Psoas muscle (tissue), 8 donors: ENCODE data around the gene FGD2. TPM values are rescaled to one million over a fixed set of nuclear protein-coding genes. Genes with fewer than 3 reads are reported as not detected.
"Not testable (repeated sequence)": the region's sequence is repeated elsewhere in the genome, so short reads cannot be mapped to it uniquely, and the experiment has no call there.

Experiments
- ATAC-seq, 4 donors: fragments of 200-7000 bp; cut with Tn5 transposase; one replicate each; pipeline ENCODE4 v1.9.1; 2020; ENCODE audit warnings: moderate library complexity in 3 of 4, mild to moderate bottlenecking in 2 of 4
- DNase-seq, 2 donors: peaks; one replicate each; pipeline ENCODE4 v3.0.0-alpha.2; 2020
- H3K27ac ChIP-seq: fragments of 200-600 bp; one replicate; pipeline ENCODE4 v1.8.0; 2022
- H3K27me3 ChIP-seq, 3 donors: fragments of 200-600 bp in 1 of 3; one replicate each; pipeline versions ENCODE4 v1.6.1 to v1.8.0; 2013 to 2022; ENCODE audit warnings: low read length in 2 of 3, mild to moderate bottlenecking in 2 of 3, moderate library complexity in 1 of 3; ENCODE audit not compliant: insufficient read depth in 3 of 3
- H3K36me3 ChIP-seq, 2 donors: fragments of 200-600 bp in 1 of 2; one replicate each; pipeline versions ENCODE4 v1.6.1 to v1.8.0; 2013 to 2022; ENCODE audit warnings: low read depth in 1 of 2, mild to moderate bottlenecking in 1 of 2, moderate library complexity in 1 of 2; ENCODE audit not compliant: insufficient read depth in 1 of 2
- H3K4me1 ChIP-seq: fragments of 200-600 bp; one replicate; pipeline ENCODE4 v1.8.0; 2022
- H3K4me3 ChIP-seq: fragments of 200-600 bp; one replicate; pipeline ENCODE4 v1.8.0; 2022; ENCODE audit warnings: mild to moderate bottlenecking
- H3K9me3 ChIP-seq: fragments of 200-600 bp; one replicate; pipeline ENCODE4 v1.8.0; 2022
- CTCF ChIP-seq: fragments of 200-600 bp; IDR thresholded peaks from one replicate; pipeline ENCODE4 v1.8.0; 2022; ENCODE audit warnings: antibody characterized with exemption
- WGBS, 3 donors: extraction: QIAGEN DNeasy Blood & Tissue Kit; methylation state at CpG; one replicate each; pipeline versions ENCODE4 v1.1.6 to v1.1.7; 2013; 5-methylcytosine and 5-hydroxymethylcytosine counted together
- intact Hi-C, 2 donors: fragments of 100-400 bp; cut with DNase I; formaldehyde crosslinking; loops; one replicate each; pipeline versions ENCODE4 v1.11.0 to v1.14.2; 2022
- polyA plus RNA-seq, 3 donors: library from polyadenylated mRNA; stranded (reverse); fragments of 200-250 nt; gene quantifications; one replicate each; pipeline ENCODE4 v1.2.3, GENCODE V29; 2013
- total RNA-seq, 4 donors: library from RNA; stranded (reverse); fragmentation: NEBNext Ultra II Directional in 2 of 4; extraction: Animal tissue kit (Norgen Biotek cat#: 25700) in 2 of 4; gene quantifications; one replicate each; pipeline versions ENCODE4 v1.2.1 to v1.2.4, GENCODE V29; 2021 to 2023
- donor health status: healthy with polysubstance abuse.
- donor health status: DM: no; HTN: no; CAD: no; lungs with moderate emphysema.
- donor health status: Bipolar disorder and iron deficiency.
- donor health status: healthy.
- donor health status: DM: yes; HTN: yes; CAD: no.
- donor health status: DM: no; HTN: no; CAD: no.
- donor health status: DM: no; HTN: no; CAD: no.
- donor health status: DM: yes; HTN: yes; CAD: no.

Gene FGD2
- total and polyA plus RNA-seq, 7 donors = 0.75 to 4.2 (median 1.7) TPM

- TF ChIP-seq CTCF = no peak
- ATAC-seq (peak; percentile 42 to 77 (median 68)), DNase-seq (peak; percentile 73 to 83)
- no peak overlapping the region for H3K4me3 ChIP-seq
- no peaks in the 10 kb centered on the region for H3K36me3 ChIP-seq
- H3K27me3 ChIP-seq = no peaks in the 10 kb centered on the region
- intact Hi-C loops = no loop called here
- 35 to 51% (median 45%) methylated on average over 13 of the region's 13 CpGs for WGBS, 3 donors
- no peaks in the 10 kb centered on the region for H3K4me1 ChIP-seq
- no peak overlapping the region for H3K27ac ChIP-seq
- no peaks in the 10 kb centered on the region for H3K9me3 ChIP-seq
Observed at GRCh38 chr6:37038292-37039198, 33.1 kb downstream of the FGD2 start.

GRCh38 chr6:37039958-37040357 is 34.5 kb downstream of the FGD2 start:
- Histone ChIP-seq H3K27ac (no peak overlapping the region), H3K4me3 (no peak overlapping the region), H3K9me3 (no peaks in the 10 kb centered on the region), H3K27me3 (no peaks in the 10 kb centered on the region), H3K36me3 (no peaks in the 10 kb centered on the region), H3K4me1 (no peaks in the 10 kb centered on the region)
- intact Hi-C loops = no loop called here
- 93 to 94% (median 93%) methylated on average over 4 of the region's 4 CpGs for WGBS, 3 donors
- ATAC-seq (no peak), DNase-seq (no peak)
- TF ChIP-seq CTCF = no peak

- no peak for ATAC-seq
- H3K27ac ChIP-seq = no peak overlapping the region
- no peaks in the 10 kb centered on the region for H3K4me1 ChIP-seq
- no peaks in the 10 kb centered on the region for H3K36me3 ChIP-seq
- no peaks in the 10 kb centered on the region for H3K27me3 ChIP-seq
- H3K4me3 ChIP-seq = no peak overlapping the region
- 93 to 94% (median 94%) methylated on average over 6 of the region's 6 CpGs for WGBS, 3 donors
- no peak for TF ChIP-seq CTCF
- DNase-seq = no peak
- no peaks in the 10 kb centered on the region for H3K9me3 ChIP-seq
- intact Hi-C loops = no loop called here
Observed at GRCh38 chr6:37041521-37041920, 36.1 kb downstream of the FGD2 start.

GRCh38 chr6:37042150-37042549 is 36.7 kb downstream of the FGD2 start:
- Histone ChIP-seq H3K4me1 (no peaks in the 10 kb centered on the region), H3K27me3 (no peaks in the 10 kb centered on the region), H3K4me3 (no peak overlapping the region), H3K36me3 (no peaks in the 10 kb centered on the region), H3K27ac (no peak overlapping the region), H3K9me3 (no peaks in the 10 kb centered on the region)
- WGBS, 3 donors = 44 to 54% (median 49%) methylated on average over 3 of the region's 3 CpGs
- DNase-seq = no peak
- intact Hi-C loops = no loop called here
- TF ChIP-seq CTCF = no peak
- ATAC-seq = no peak

- H3K9me3 ChIP-seq, ATAC-seq, H3K4me3 ChIP-seq, intact Hi-C loops, H3K4me1 ChIP-seq, H3K27ac ChIP-seq, H3K36me3 ChIP-seq, H3K27me3 ChIP-seq, DNase-seq: not testable (repeated sequence)
- 91 to 100% (median 97%) methylated on average over 2 to 3 of the region's 3 CpGs for WGBS, 3 donors
Observed at GRCh38 chr6:37043091-37043490, 37.6 kb downstream of the FGD2 start.
